HG02973 (cell line): ENCODE measurements around the gene POLR1D.

Source experiments
- ATAC-seq: cut with Tn5 transposase; IDR thresholded peaks from one replicate; pipeline ENCODE4 v1.9.1; 2021; ENCODE audit warnings: moderate library complexity; ENCODE audit not compliant: unreplicated experiment

Gene POLR1D

GRCh38 chr13:27637289-27637626 lies 15.6 kb downstream of the POLR1D start:
- ATAC-seq: no peak

DNA sequence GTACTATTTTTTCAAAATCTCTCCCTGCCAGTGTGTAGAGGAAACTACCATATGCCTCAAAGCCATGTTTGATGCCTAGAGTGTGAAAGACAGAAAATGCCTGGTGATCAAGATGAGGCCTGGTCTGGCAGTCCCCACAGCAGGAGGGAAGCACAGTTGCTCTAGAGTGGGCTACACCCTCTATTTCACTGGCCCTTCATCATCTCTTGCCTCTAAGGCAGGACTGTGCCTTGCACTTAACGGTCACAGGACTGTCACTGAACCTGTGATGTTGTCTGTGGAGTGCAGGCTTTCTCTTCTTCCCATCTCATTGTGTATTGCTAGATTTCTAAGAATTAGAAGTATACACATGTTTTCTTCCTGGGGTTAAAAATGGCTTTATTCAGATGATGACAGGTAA lies 16.3 kb downstream of the POLR1D start:
- no peak for ATAC-seq

GRCh38 chr13:27638521-27638920 lies 16.8 kb downstream of the POLR1D start:
- no peak for ATAC-seq

- ATAC-seq: no peak
These were observed 17.5 kb downstream of the POLR1D start for GRCh38 chr13:27639186-27639585.

DNA sequence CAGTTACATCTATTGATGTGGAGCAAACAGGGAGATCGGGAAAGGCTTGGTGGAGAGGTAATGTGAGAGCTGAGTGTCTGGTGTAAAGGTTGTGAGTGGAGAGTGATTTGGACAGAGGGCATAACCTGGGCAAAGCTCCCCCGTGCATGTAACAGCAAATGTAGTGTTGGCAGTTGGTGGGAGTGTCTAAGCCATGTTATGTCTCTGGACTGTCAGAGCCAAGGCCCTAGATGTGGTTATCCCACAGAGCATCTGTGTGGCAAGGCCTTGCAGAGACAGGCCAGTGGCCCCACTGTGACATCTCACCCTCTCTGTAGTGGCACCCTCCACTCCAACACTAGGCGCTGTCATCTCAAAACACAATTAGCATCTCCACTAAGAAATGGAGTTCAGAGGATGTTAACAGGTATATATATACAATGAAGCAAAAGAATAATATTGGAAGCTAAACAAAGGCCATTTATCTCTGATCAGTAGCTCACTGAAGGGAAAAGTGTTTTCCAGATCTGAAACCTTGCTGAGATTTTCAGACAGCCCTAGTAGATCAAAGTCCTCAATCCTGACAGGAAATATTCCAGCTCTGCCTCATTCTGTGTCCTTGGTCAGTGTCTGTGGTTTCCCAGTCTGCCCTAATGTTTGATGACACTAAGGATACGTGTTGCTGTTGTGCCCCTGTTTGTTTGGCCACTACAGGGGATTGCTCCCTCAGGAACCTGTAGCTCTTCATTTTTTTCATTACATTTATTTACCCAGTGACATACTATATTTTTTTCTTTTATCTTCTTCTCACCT lies 20.2 kb downstream of the POLR1D start:
- no peak for ATAC-seq

DNA sequence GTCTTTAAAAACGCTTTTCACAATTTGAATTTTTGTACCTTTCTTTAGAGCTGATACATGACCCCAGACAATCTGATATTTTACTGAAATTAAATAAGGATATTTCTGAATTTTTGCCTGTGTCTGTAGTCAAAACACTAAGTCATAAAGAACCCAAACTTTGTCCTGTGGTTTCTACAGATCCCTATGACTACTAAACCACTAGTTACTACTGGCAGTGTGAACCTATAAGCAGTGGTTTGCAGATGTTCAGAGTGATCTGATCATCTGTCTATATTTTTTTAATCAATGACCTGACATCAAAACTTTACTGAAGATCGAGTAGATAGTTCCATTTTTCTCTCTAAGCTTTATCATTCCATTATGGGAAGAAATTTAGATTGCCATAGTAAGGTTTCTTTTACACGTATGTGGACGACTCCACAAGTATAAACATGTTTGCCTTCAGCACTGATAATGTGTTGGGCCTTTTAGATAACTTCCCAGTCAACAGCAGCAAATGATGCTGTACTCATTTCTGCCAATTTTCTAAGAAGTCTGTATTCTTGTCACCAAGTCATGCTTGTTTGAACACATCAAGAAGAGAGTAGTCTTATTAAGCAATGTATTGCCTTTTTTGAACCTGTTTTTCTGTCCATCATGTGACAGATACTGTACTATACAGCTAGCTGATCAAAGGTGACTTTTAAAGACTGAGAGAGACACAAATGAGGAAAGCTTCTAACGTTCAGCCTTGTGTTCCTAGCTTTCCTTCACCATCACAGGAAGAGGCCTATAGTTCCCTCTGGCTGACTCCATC lies 21.8 kb downstream of the POLR1D start:
- no peak for ATAC-seq

- ATAC-seq: no peak
These were observed 22.6 kb downstream of the POLR1D start for GRCh38 chr13:27644302-27644701.

- no peak for ATAC-seq
These were observed 28.6 kb downstream of the POLR1D start for GRCh38 chr13:27650312-27650711.

DNA sequence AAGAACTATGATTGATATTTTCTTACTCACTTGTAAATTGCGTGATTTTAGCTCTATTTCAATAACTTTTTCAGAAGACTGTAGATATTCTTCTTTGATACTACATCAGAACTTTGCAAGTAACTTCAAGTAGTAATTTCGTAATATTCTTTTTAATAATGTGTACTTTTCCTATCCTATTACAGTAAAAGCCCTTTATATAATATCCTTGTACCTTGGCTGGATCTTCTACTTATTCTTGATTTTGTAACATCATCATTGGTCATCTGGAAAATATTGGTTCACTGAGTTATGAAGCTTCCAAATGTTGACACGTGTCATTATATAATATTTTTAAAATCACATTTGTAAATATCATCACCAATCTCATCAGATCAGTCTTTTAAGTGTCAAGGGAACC lies 32.4 kb downstream of the POLR1D start:
- ATAC-seq: no peak

DNA sequence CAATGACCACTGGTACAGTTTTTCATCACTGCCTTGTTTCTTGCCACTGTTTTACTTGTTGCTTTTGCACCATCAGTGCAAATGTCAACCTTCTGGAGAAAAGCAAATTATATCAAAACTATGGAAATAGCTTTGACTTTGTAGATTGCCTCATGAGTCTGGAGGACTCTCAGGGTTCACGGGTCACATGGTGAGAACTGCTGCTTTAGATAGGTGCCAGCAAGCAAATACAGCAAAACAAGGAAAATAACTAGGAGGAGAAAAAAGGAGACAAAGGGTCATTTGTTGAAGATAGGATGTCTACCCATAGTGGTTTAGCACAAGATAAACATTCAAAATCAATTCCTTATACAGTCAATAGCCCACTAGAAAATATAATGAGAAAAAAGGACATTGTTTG lies 33.1 kb downstream of the POLR1D start:
- ATAC-seq: no peak

DNA sequence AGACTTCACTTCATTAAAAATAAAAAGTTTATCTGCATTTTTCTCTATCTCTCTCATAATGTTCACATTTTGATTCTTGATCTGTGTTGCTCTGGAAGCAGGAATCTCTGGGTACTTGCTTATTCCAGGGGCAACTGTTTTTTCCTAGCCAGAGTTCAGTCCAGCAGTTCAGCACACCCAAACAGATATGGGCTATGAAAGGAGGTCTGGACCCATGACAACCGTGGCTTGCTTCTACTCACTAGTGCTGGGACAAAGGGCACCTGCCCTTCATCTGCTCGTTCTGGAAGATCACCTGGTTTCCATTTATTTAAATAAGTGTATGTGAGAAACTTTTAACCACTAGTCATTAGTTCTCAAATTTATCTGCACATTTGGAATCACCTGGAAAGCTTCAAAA lies 36.0 kb downstream of the POLR1D start:
- no peak for ATAC-seq

- no peak for ATAC-seq
These were observed 36.9 kb downstream of the POLR1D start for GRCh38 chr13:27658546-27658945.

- no peak for ATAC-seq
These were observed 37.6 kb downstream of the POLR1D start for GRCh38 chr13:27659145-27659865.

- no peak for ATAC-seq
These were observed 38.8 kb downstream of the POLR1D start for GRCh38 chr13:27660511-27660910.

DNA sequence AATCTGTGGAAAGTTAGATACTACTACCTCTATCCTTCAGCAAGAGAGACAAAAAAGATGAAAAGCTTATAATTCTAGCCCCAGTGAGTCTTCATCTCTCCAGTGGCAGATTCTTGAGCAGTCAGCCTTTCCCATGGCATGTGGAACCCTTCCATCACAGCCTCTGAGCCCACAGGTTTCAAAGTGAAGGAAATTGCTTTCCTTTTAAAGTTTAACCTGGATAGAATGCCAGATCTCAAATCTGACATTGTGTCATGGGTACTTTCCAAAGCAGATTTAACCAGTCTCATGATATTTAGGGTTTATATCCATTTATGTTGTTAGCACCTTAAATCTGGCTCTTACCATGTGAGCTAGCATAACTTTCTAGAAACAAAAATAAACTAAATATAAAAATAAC lies 39.3 kb downstream of the POLR1D start:
- ATAC-seq: no peak

DNA sequence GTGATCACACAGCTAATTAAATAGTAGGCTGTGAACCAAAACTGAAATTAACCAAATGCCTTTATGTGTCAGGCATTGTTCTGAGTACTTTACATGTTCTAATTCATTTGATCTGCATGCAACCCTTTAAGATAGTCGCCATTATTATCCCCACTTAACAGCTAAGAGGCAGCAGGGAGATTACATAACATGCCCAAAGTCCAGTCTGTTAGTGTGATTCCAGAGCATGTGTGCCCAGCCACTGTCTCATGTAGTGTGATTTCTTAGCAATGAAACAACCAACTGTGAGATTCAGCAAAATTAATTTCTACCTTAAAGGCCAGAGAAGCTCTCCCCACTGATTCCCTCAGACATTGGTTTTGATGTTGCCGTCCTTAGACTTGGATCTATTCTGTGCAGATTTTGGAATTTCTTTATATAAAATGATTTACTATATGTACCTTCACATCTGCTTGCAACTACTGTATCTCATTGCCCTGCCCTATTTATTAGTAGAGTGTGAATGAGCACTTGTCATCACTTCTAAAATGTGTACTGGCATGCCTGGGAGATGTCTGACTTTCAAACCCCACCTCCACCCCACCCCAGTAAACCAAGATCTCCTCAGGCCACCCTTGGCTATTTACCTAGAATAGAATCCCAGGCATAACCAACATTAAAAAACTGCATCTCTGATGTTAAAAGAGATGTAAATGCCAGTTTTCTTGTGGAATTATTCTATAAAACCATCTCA lies 41.2 kb downstream of the POLR1D start:
- ATAC-seq: no peak

DNA sequence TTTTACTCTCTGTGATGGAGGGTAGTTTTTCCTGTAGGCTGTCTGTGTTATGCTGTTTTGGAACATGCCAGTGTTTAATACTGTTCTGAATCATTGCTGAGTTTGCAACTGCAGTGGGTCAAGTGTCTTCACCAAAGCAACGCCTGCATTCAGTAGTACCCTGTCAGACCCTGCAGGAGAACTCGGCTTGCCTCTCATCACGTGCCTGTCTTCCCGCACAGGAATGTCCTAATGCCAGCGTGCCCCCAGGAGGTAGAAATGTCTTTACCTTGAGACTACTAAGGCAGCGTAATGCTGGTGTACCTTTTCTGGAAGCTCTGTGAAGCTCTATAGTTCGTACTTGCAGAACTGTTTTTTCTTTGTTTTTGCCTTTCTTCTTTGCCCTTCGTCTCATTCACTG lies 42.3 kb downstream of the POLR1D start:
- no peak for ATAC-seq

GRCh38 chr13:27665333-27665732 lies 43.6 kb downstream of the POLR1D start:
- ATAC-seq: no peak

DNA sequence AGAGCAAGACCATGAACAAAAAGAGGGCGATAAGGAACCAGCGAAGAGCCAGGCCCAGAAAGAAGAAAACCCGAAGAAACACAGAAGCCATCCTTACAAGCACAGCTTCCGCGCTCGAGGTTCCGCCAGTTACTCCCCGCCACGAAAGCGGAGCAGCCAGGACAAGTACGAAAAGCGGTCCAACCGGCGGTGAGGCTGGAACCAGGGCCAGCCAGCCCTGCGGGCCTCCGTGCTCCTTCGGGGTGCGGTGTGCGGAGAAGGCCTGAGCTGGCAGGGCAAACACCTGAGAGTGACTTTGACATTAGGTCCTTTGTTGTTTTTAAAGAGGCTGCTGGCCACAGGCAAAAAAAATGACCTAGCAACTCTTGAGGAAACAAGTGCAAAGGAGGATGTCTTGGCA lies 44.1 kb downstream of the POLR1D start:
- no peak for ATAC-seq

- ATAC-seq: no peak
These were observed 45.3 kb downstream of the POLR1D start for GRCh38 chr13:27666951-27667350.

- ATAC-seq: no peak
These were observed 46.3 kb downstream of the POLR1D start for GRCh38 chr13:27667946-27668345.
